NCI-H69 (cell line): ENCODE results near the gene UNC5A.
A peak's percentile ranks its signal among the peaks of the same experiment; 100 is the strongest.

Experiments
- DNase-seq: peaks from one replicate; lab custom pipeline; 2025; lab: John Stamatoyannopoulos, UW

The UNC5A gene

GRCh38 chr5:176800024-176800423, 10.3 kb upstream of the UNC5A start:
- no peak for DNase-seq

- DNase-seq = peak; percentile 78
Measured at GRCh38 chr5:176802116-176802784, 8.1 kb upstream of the UNC5A start.

- peak; percentile 95 for DNase-seq
Measured at GRCh38 chr5:176803068-176803942, 7.1 kb upstream of the UNC5A start.

- no peak for DNase-seq
Measured at GRCh38 chr5:176803943-176804498, 6.3 kb upstream of the UNC5A start.

- no peak for DNase-seq
Measured at GRCh38 chr5:176806137-176806536, 4.2 kb upstream of the UNC5A start.

- DNase-seq = peak; percentile 82
Measured at GRCh38 chr5:176809544-176810080, 747 bp upstream of the UNC5A start.

GRCh38 chr5:176810687-176811501, 535 bp downstream of the UNC5A start:
- peak; percentile 78 for DNase-seq

- peak; percentile 62 for DNase-seq
Measured at GRCh38 chr5:176812269-176813259, 2.2 kb downstream of the UNC5A start.

- no peak for DNase-seq
Measured at GRCh38 chr5:176813587-176814312, 3.4 kb downstream of the UNC5A start.

GRCh38 chr5:176814313-176814685, 3.9 kb downstream of the UNC5A start:
- no peak for DNase-seq

- DNase-seq = no peak
Measured at GRCh38 chr5:176814836-176815438, 4.6 kb downstream of the UNC5A start.

GRCh38 chr5:176816043-176816745, 5.8 kb downstream of the UNC5A start:
- DNase-seq = peak; percentile 89

- DNase-seq = peak; percentile 57
Measured at GRCh38 chr5:176816791-176817347, 6.5 kb downstream of the UNC5A start.

- DNase-seq = peak; percentile 93
Measured at GRCh38 chr5:176817369-176817840, 7.0 kb downstream of the UNC5A start.

- DNase-seq = peak; percentile 89
Measured at GRCh38 chr5:176817841-176818377, 7.5 kb downstream of the UNC5A start.

GRCh38 chr5:176818391-176819098, 8.2 kb downstream of the UNC5A start:
- DNase-seq = no peak

GRCh38 chr5:176819476-176819875, 9.1 kb downstream of the UNC5A start:
- DNase-seq = no peak
